Measurements from ENCODE around the gene ZNF175.

DNA sequence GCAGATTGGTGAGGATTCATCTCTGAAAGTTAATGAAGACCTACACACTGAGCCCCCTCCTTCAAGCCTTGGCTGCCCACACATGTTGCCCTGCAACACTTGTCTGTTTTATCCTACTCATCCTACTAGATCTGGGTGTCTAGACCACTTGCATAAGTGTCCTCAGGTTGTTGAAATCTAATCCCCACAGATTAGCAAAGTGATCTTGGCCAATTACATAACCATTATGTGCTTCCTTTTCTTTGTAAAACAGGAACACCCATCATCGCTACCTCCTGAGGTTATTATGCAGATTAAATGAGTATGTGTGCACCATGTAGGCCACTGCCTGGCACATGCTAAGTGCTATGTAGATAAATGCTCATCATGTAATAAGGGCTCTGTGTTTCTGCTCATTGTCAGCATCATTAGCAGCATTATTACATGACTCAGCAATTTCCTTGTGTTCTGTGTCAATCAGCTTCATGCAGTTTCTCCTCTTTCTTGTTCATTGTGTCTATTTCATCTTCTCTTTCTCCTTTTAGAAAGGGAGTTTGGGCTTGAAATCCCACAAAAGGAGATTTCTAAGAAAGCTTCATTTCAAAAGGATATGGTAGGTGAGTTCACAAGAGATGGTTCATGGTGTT lies 15.1 kb downstream of the ZNF175 start:
- TF ChIP-seq, protein P1, sequence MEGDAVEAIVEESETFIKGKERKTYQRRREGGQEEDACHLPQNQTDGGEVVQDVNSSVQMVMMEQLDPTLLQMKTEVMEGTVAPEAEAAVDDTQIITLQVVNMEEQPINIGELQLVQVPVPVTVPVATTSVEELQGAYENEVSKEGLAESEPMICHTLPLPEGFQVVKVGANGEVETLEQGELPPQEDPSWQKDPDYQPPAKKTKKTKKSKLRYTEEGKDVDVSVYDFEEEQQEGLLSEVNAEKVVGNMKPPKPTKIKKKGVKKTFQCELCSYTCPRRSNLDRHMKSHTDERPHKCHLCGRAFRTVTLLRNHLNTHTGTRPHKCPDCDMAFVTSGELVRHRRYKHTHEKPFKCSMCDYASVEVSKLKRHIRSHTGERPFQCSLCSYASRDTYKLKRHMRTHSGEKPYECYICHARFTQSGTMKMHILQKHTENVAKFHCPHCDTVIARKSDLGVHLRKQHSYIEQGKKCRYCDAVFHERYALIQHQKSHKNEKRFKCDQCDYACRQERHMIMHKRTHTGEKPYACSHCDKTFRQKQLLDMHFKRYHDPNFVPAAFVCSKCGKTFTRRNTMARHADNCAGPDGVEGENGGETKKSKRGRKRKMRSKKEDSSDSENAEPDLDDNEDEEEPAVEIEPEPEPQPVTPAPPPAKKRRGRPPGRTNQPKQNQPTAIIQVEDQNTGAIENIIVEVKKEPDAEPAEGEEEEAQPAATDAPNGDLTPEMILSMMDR (IDR thresholded peaks at IDR 0.05) = no peak
- no peak for TF ChIP-seq EZH2phosphoT487 (IDR thresholded peaks at IDR 0.05)
- TF ChIP-seq EZH2 (IDR thresholded peaks at IDR 0.05) = no peak
